Cardiac muscle cell (in vitro differentiated cells and primary cell): ENCODE results near the gene SMAGP. TPM values are rescaled to one million over a fixed set of nuclear protein-coding genes. Genes with fewer than 3 reads are reported as not detected.
"Not testable (repeated sequence)": the region's sequence is repeated elsewhere in the genome, so short reads cannot be mapped to it uniquely, and the experiment has no call there.

Experiments used
- DNase-seq, 2 donors: peaks; one replicate each; pipeline versions ENCODE4 v3.0.0 to v3.0.0-alpha.2; 2010 to 2017; ENCODE audit warnings: low read depth in 1 of 2, low spot score in 1 of 2
- H3K27ac ChIP-seq: fragments of 200-600 bp; sonication (generic); 2 replicates; pipeline ENCODE4 v1.5.1; 2016
- H3K27me3 ChIP-seq: fragments of 200-600 bp; sonication (generic); 2 replicates; pipeline ENCODE4 v1.6.0; 2016; ENCODE audit warnings: control low read depth
- H3K36me3 ChIP-seq: fragments of 200-600 bp; sonication (generic); 2 replicates; pipeline ENCODE4 v1.5.1; 2016; ENCODE audit warnings: control low read depth
- H3K4me1 ChIP-seq: fragments of 200-600 bp; sonication (generic); 2 replicates; pipeline ENCODE4 v1.8.1; 2017; ENCODE audit warnings: low read depth, mild to moderate bottlenecking, mixed run types
- H3K4me3 ChIP-seq: fragments of 200-600 bp; sonication (generic); 2 replicates; pipeline ENCODE4 v1.5.1; 2016; ENCODE audit warnings: mild to moderate bottlenecking
- H3K9me3 ChIP-seq: fragments of 200-600 bp; sonication (generic); 2 replicates; pipeline ENCODE4 v1.5.1; 2017; ENCODE audit warnings: low read depth, mild to moderate bottlenecking, control low read depth
- CTCF ChIP-seq: IDR thresholded peaks from 2 replicates; pipeline ENCODE4 v1.5.1; 2012; ENCODE audit warnings: low read depth, mild to moderate bottlenecking, low read length
- polyA plus RNA-seq: library from polyadenylated mRNA; unstranded; fragments of >200 nt; fragmentation: Nextera tagmentation; extraction: Ambion mirVana; gene quantifications from 2 replicates; pipeline ENCODE4 v1.2.1, GENCODE V29; 2016
- total RNA-seq: library from RNA; depleted of rRNA; stranded (reverse); fragments of >200 nt; gene quantifications from 2 replicates; pipeline ENCODE4 v1.2.3, GENCODE V29; 2016

SMAGP gene
- total RNA-seq: 3.0 and 5.5 TPM in 2 replicates
- polyA plus RNA-seq: 4.7 and 6.7 TPM in 2 replicates

- DNase-seq: peak; percentile 47 to 80
- Histone ChIP-seq H3K9me3 (no peaks in the 10 kb centered on the region), H3K4me1 (no peaks in the 10 kb centered on the region), H3K36me3 (no peaks in the 10 kb centered on the region), H3K27me3 (peaks cover 17% of the 10 kb centered on the region), H3K27ac (no peak within 1 kb of the TSS), H3K4me3 (peak within 1 kb of the TSS; percentile 66)
- TF ChIP-seq CTCF: no peak
Measured at GRCh38 chr12:51270067-51270950, at the start of gene SMAGP. Gene SMAGP (minus strand): TSS chr12:51270415. CDS start chr12:51269278, 1,137 bp downstream.

- no peak for TF ChIP-seq CTCF
- Histone ChIP-seq H3K4me3 (no peak overlapping the region), H3K9me3 (no peaks in the 10 kb centered on the region), H3K27ac (no peak overlapping the region), H3K4me1 (no peaks in the 10 kb centered on the region), H3K27me3 (no peaks in the 10 kb centered on the region), H3K36me3 (no peaks in the 10 kb centered on the region)
- DNase-seq: peak in 1 of 2 donors; percentile 7
Measured at GRCh38 chr12:51318846-51319599, 48.8 kb upstream of the SMAGP start.

- not testable (repeated sequence) for H3K4me3 ChIP-seq, H3K27ac ChIP-seq, H3K27me3 ChIP-seq, H3K4me1 ChIP-seq, H3K36me3 ChIP-seq, DNase-seq, H3K9me3 ChIP-seq
Measured at GRCh38 chr12:51318057-51318806, 48.0 kb upstream of the SMAGP start.

GRCh38 chr12:51311389-51311788 lies 41.2 kb upstream of the SMAGP start:
- no peak for TF ChIP-seq CTCF
- no peak for DNase-seq
- no peaks in the 10 kb centered on the region for H3K4me1 ChIP-seq
- H3K36me3 ChIP-seq: no peaks in the 10 kb centered on the region
- no peak overlapping the region for H3K4me3 ChIP-seq
- H3K27me3 ChIP-seq: no peaks in the 10 kb centered on the region
- no peak overlapping the region for H3K27ac ChIP-seq
- no peaks in the 10 kb centered on the region for H3K9me3 ChIP-seq

GRCh38 chr12:51307655-51308593 lies 37.7 kb upstream of the SMAGP start:
- DNase-seq: peak in 1 of 2 donors; percentile 69
- Histone ChIP-seq H3K4me3 (no peak overlapping the region), H3K9me3 (no peaks in the 10 kb centered on the region), H3K4me1 (no peaks in the 10 kb centered on the region), H3K27ac (no peak overlapping the region), H3K27me3 (no peaks in the 10 kb centered on the region), H3K36me3 (no peaks in the 10 kb centered on the region)
- no peak for TF ChIP-seq CTCF
